ENCODE measurements around the gene MAG. TPM values are rescaled to one million over a fixed set of nuclear protein-coding genes. Genes with fewer than 3 reads are reported as not detected.

Gene MAG
- total and polyA plus RNA-seq, 2 of the 8 experiments (the other 6 are each of a cell fraction or from before 2014, with no cell fraction given) = 0.20 to 1.3 TPM

GRCh38 chr19:35287713-35288112 is 4.2 kb upstream of the MAG start:
- Histone ChIP-seq H3K4me2 (ENCODE audit: insufficient read depth in 1 of 2, low read depth in 2 of 2, low read length in 2 of 2) (no peak overlapping the region), H3K27me3 (replicated peaks in 1 of 4; ENCODE audit: control insufficient read depth in 3 of 4, extremely low read depth in 1 of 4, insufficient read depth in 3 of 4, low read length in 3 of 4) (no peaks in the 10 kb centered on the region), H2BK12ac (ENCODE audit: low read depth, low read length) (no peak overlapping the region), H3K4me3 (ENCODE audit: extremely low read depth in 1 of 4, insufficient read depth in 2 of 4, low read depth in 3 of 4, low read length in 4 of 4) (no peak overlapping the region), H3K18ac (ENCODE audit: extremely low read depth, low read length) (no peak overlapping the region), H3K23ac (ENCODE audit: insufficient read length) (no peak overlapping the region), H4K8ac (ENCODE audit: extremely low read depth, insufficient read depth, low read length) (no peak overlapping the region), H2AFZ (ENCODE audit: low read length) (no peak overlapping the region), H3K4me1 (replicated peaks in 1 of 4; ENCODE audit: control insufficient read depth in 3 of 4, insufficient read depth in 4 of 4, low read length in 3 of 4) (peaks cover 0 to 12% (median 5%) of the 10 kb centered on the region in 4 experiments; a peak in 4 of 7 replicates), H4K5ac (ENCODE audit: insufficient read length, low read depth, low read length) (no peak overlapping the region), H2BK15ac (ENCODE audit: low read length) (no peak overlapping the region), H4K91ac (replicated peaks; ENCODE audit: insufficient read length, low read length) (no peak overlapping the region), H3K56ac (replicated peaks; ENCODE audit: insufficient read length, low read depth, low read length) (no peak overlapping the region), H3K27ac (ENCODE audit: low read depth, low read length) (no peak overlapping the region), H3K14ac (ENCODE audit: insufficient read length) (no peak overlapping the region), H3K9ac (replicated peaks in 1 of 4; ENCODE audit: extremely low read depth in 1 of 4, low read depth in 3 of 4, low read length in 3 of 4) (no peak overlapping the region), H2BK20ac (ENCODE audit: low read length) (no peak overlapping the region), H3K9me3 (ENCODE audit: insufficient read depth in 2 of 2, low read depth in 1 of 2, low read length in 1 of 2) (no peaks in the 10 kb centered on the region), H2BK5ac (ENCODE audit: low read depth, low read length) (no peak overlapping the region), H2BK120ac (replicated peaks; ENCODE audit: low read depth, low read length) (no peak overlapping the region), H2AK5ac (ENCODE audit: low read depth, low read length) (no peak overlapping the region), H3K79me1 (ENCODE audit: low read depth, low read length) (no peaks in the 10 kb centered on the region), H3K23me2 (ENCODE audit: low read depth, low read length) (no peaks in the 10 kb centered on the region), H3K36me3 (ENCODE audit: control insufficient read depth in 2 of 4, insufficient read depth in 4 of 4, low read length in 3 of 4) (no peaks in the 10 kb centered on the region), H3K4ac (replicated peaks; ENCODE audit: insufficient read length, low read depth, low read length) (no peak overlapping the region), H4K20me1 (replicated peaks in 1 of 2; ENCODE audit: control insufficient read depth in 1 of 2, insufficient read depth in 2 of 2, low read length in 2 of 2) (no peaks in the 10 kb centered on the region), H3K79me2 (ENCODE audit: control insufficient read depth in 1 of 2, insufficient read depth in 2 of 2, low read length in 2 of 2) (no peaks in the 10 kb centered on the region)
- WGBS, 2 experiments (ENCODE audit: extremely low coverage in 1 of 2, insufficient coverage in 1 of 2, insufficient read length in 1 of 2, insufficient replicate concordance in 2 of 2, low coverage in 1 of 2, low lambda C conversion rate in 2 of 2, missing lambda C conversion rate in 1 of 2) = 80% methylated on average over 8 of the region's 10 CpGs; no CpG with 5 or more reads in 1 of the 2 experiments
- ChIA-PET POLR2A (ENCODE audit: partially characterized antibody) (interaction anchor here (0.5 to 2.1 kb wide), 3 partner anchors 13 to 210 kb away, joined by 3 to 9 read pairs (median 4); no protein-coding TSS in a partner anchor), CTCF (ENCODE audit: partially characterized antibody) (interaction anchor here (1.4 to 2.1 kb wide), 2 partner anchors 8 to 19 kb away, joined by 3 to 5 read pairs; no protein-coding TSS in a partner anchor)
- no peak for FAIRE-seq
- no peak for TF ChIP-seq YY1 (IDR thresholded peaks at IDR 0.05; ENCODE audit: low read depth, low read length)
- no peak for TF ChIP-seq TAF1 (IDR thresholded peaks at IDR 0.05; ENCODE audit: low read depth, low read length)
- no peak for TF ChIP-seq HDAC2 (IDR thresholded peaks at IDR 0.05; ENCODE audit: borderline replicate concordance in 1 of 2, low read depth in 2 of 2, low read length in 2 of 2)
- no peak for TF ChIP-seq TAF7 (optimal IDR thresholded peaks at IDR 0.05; ENCODE audit: borderline replicate concordance, low read depth, low read length)
- TF ChIP-seq POU5F1 (IDR thresholded peaks at IDR 0.05; ENCODE audit: low read depth, low read length) = no peak
- no peak for TF ChIP-seq EZH2 (IDR thresholded peaks at IDR 0.05; ENCODE audit: low read depth, low read length, severe bottlenecking)
- TF ChIP-seq SIRT6 (IDR thresholded peaks at IDR 0.05; ENCODE audit: low read length) = no peak
- TF ChIP-seq RBBP5 (IDR thresholded peaks at IDR 0.05; ENCODE audit: borderline replicate concordance, low read depth, low read length) = no peak
- TF ChIP-seq SRF (IDR thresholded peaks at IDR 0.05; ENCODE audit: low read depth, low read length) = no peak
- no peak for DNase-seq (ENCODE audit: low read depth in 1 of 2, low spot score in 2 of 2)

All from H1 (cell line).